IgD-negative memory B cell (primary cell): ENCODE data around the gene GLIS1. TPM values are rescaled to one million over a fixed set of nuclear protein-coding genes. Genes with fewer than 3 reads are reported as not detected.

Experiments
- H3K27ac Mint-ChIP-seq, 3 donors: one replicate each; pipeline ENCODE4 v1.8.0; 2020 to 2022; ENCODE audit warnings: mild to moderate bottlenecking in 3 of 3, mixed read lengths in 3 of 3, moderate library complexity in 1 of 3
- H3K27me3 Mint-ChIP-seq: one replicate; pipeline ENCODE4 v1.8.0; 2021; ENCODE audit warnings: mixed read lengths
- H3K36me3 Mint-ChIP-seq: one replicate; pipeline ENCODE4 v1.8.0; 2020; ENCODE audit warnings: mild to moderate bottlenecking, mixed read lengths
- H3K4me1 Mint-ChIP-seq, 3 donors: one replicate each; pipeline ENCODE4 v1.8.0; 2020 to 2022; ENCODE audit warnings: mixed read lengths in 3 of 3, mild to moderate bottlenecking in 1 of 3
- H3K4me3 Mint-ChIP-seq, 4 donors: one replicate each; pipeline ENCODE4 v1.8.0; 2020 to 2022; ENCODE audit warnings: mild to moderate bottlenecking in 4 of 4, mixed read lengths in 4 of 4, moderate library complexity in 3 of 4
- H3K9me3 Mint-ChIP-seq, 3 donors: one replicate each; pipeline ENCODE4 v1.8.0; 2020 to 2021; ENCODE audit warnings: mixed read lengths in 3 of 3, mild to moderate bottlenecking in 1 of 3
- polyA plus RNA-seq: library from polyadenylated mRNA; unstranded; fragments of 300-500 nt; fragmentation: Illumina TruSeq; gene quantifications from one replicate; pipeline ENCODE4 v1.2.3, GENCODE V29; 2021

GLIS1 gene
- polyA plus RNA-seq, 1 donor from 2014 or later = not detected

GRCh38 chr1:53544728-53545515 is 194.0 kb downstream of the GLIS1 start:
- H3K4me1 Mint-ChIP-seq = no peaks in the 10 kb centered on the region
- peaks cover 0 to 2% (median 0%) of the 10 kb centered on the region in 3 donors for H3K9me3 Mint-ChIP-seq
- peak overlapping the region in 1 of 3 donors; percentile 32 for H3K27ac Mint-ChIP-seq
- H3K27me3 Mint-ChIP-seq = peaks cover 3% of the 10 kb centered on the region
- H3K4me3 Mint-ChIP-seq = no peak overlapping the region
- H3K36me3 Mint-ChIP-seq = no peaks in the 10 kb centered on the region

GRCh38 chr1:53543778-53544695 is 194.9 kb downstream of the GLIS1 start:
- Mint-ChIP-seq H3K4me1 (no peaks in the 10 kb centered on the region), H3K27ac (no peak overlapping the region), H3K36me3 (no peaks in the 10 kb centered on the region), H3K9me3 (peaks cover 0 to 1% (median 0%) of the 10 kb centered on the region in 3 donors), H3K27me3 (peaks cover 3% of the 10 kb centered on the region), H3K4me3 (no peak overlapping the region)

- H3K4me3 Mint-ChIP-seq = no peak overlapping the region
- no peaks in the 10 kb centered on the region for H3K4me1 Mint-ChIP-seq
- H3K27me3 Mint-ChIP-seq = peaks cover 3% of the 10 kb centered on the region
- no peaks in the 10 kb centered on the region for H3K9me3 Mint-ChIP-seq
- H3K27ac Mint-ChIP-seq = no peak overlapping the region
- no peaks in the 10 kb centered on the region for H3K36me3 Mint-ChIP-seq
Observed at GRCh38 chr1:53543130-53543777, 195.7 kb downstream of the GLIS1 start.

- no peak overlapping the region for H3K4me3 Mint-ChIP-seq
- peaks cover 3% of the 10 kb centered on the region for H3K27me3 Mint-ChIP-seq
- no peaks in the 10 kb centered on the region for H3K4me1 Mint-ChIP-seq
- H3K36me3 Mint-ChIP-seq = no peaks in the 10 kb centered on the region
- H3K27ac Mint-ChIP-seq = no peak overlapping the region
- H3K9me3 Mint-ChIP-seq = no peaks in the 10 kb centered on the region
Observed at GRCh38 chr1:53542551-53542950, 196.4 kb downstream of the GLIS1 start.

GRCh38 chr1:53541761-53542550 is 197.0 kb downstream of the GLIS1 start:
- no peak overlapping the region for H3K4me3 Mint-ChIP-seq
- no peak overlapping the region for H3K27ac Mint-ChIP-seq
- no peaks in the 10 kb centered on the region for H3K36me3 Mint-ChIP-seq
- H3K9me3 Mint-ChIP-seq = no peaks in the 10 kb centered on the region
- H3K4me1 Mint-ChIP-seq = no peaks in the 10 kb centered on the region
- peaks cover 3% of the 10 kb centered on the region for H3K27me3 Mint-ChIP-seq

- Mint-ChIP-seq H3K36me3 (no peaks in the 10 kb centered on the region), H3K9me3 (no peaks in the 10 kb centered on the region), H3K27me3 (peaks cover 3% of the 10 kb centered on the region)
Observed at GRCh38 chr1:53541263-53541625, 197.7 kb downstream of the GLIS1 start.

GRCh38 chr1:53540604-53541262 is 198.2 kb downstream of the GLIS1 start:
- H3K27ac Mint-ChIP-seq = no peak overlapping the region
- H3K9me3 Mint-ChIP-seq = no peaks in the 10 kb centered on the region
- peaks cover 3% of the 10 kb centered on the region for H3K27me3 Mint-ChIP-seq
- H3K4me3 Mint-ChIP-seq = no peak overlapping the region
- peaks cover 0 to 2% (median 0%) of the 10 kb centered on the region in 3 donors for H3K4me1 Mint-ChIP-seq
- no peaks in the 10 kb centered on the region for H3K36me3 Mint-ChIP-seq

More at GRCh38 chr1:53541263-53541625, 197.7 kb downstream of the GLIS1 start:
- H3K4me1 Mint-ChIP-seq = no peaks in the 10 kb centered on the region
- no peak overlapping the region for H3K4me3 Mint-ChIP-seq
- H3K27ac Mint-ChIP-seq = no peak overlapping the region

GRCh38 chr1:53539711-53540603 is 199.0 kb downstream of the GLIS1 start:
- peaks cover under 1% of the 10 kb centered on the region for H3K27me3 Mint-ChIP-seq
- no peaks in the 10 kb centered on the region for H3K36me3 Mint-ChIP-seq
- no peaks in the 10 kb centered on the region for H3K9me3 Mint-ChIP-seq
- H3K4me1 Mint-ChIP-seq = peaks cover 0 to 4% (median 0%) of the 10 kb centered on the region in 3 donors
- H3K4me3 Mint-ChIP-seq = no peak overlapping the region
- H3K27ac Mint-ChIP-seq = no peak overlapping the region

GRCh38 chr1:53539226-53539625 is 199.7 kb downstream of the GLIS1 start:
- Mint-ChIP-seq H3K27ac (no peak overlapping the region), H3K4me3 (no peak overlapping the region), H3K4me1 (peaks cover 0 to 4% (median 0%) of the 10 kb centered on the region in 3 donors), H3K36me3 (no peaks in the 10 kb centered on the region), H3K27me3 (no peaks in the 10 kb centered on the region), H3K9me3 (no peaks in the 10 kb centered on the region)

- no peaks in the 10 kb centered on the region for H3K36me3 Mint-ChIP-seq
- no peak overlapping the region for H3K27ac Mint-ChIP-seq
- H3K27me3 Mint-ChIP-seq = peaks cover 3% of the 10 kb centered on the region
- peaks cover 0 to 4% (median 0%) of the 10 kb centered on the region in 3 donors for H3K4me1 Mint-ChIP-seq
- H3K9me3 Mint-ChIP-seq = no peaks in the 10 kb centered on the region
- H3K4me3 Mint-ChIP-seq = no peak overlapping the region
Observed at GRCh38 chr1:53536606-53537005, 202.4 kb downstream of the GLIS1 start.

- H3K9me3 Mint-ChIP-seq = no peaks in the 10 kb centered on the region
- H3K27ac Mint-ChIP-seq = no peak overlapping the region
- H3K4me3 Mint-ChIP-seq = no peak overlapping the region
- peaks cover 0 to 4% (median 0%) of the 10 kb centered on the region in 3 donors for H3K4me1 Mint-ChIP-seq
- peaks cover 3% of the 10 kb centered on the region for H3K27me3 Mint-ChIP-seq
- H3K36me3 Mint-ChIP-seq = no peaks in the 10 kb centered on the region
Observed at GRCh38 chr1:53535846-53536245, 203.1 kb downstream of the GLIS1 start.

GRCh38 chr1:53535226-53535625 is 203.7 kb downstream of the GLIS1 start:
- no peak overlapping the region for H3K27ac Mint-ChIP-seq
- no peak overlapping the region for H3K4me3 Mint-ChIP-seq
- no peaks in the 10 kb centered on the region for H3K9me3 Mint-ChIP-seq
- H3K36me3 Mint-ChIP-seq = no peaks in the 10 kb centered on the region
- peaks cover 6% of the 10 kb centered on the region for H3K27me3 Mint-ChIP-seq
- H3K4me1 Mint-ChIP-seq = peaks cover 0 to 4% (median 0%) of the 10 kb centered on the region in 3 donors

- Mint-ChIP-seq H3K9me3 (no peaks in the 10 kb centered on the region), H3K27me3 (peaks cover 6% of the 10 kb centered on the region), H3K4me3 (no peak overlapping the region), H3K4me1 (peaks cover 0 to 4% (median 0%) of the 10 kb centered on the region in 3 donors), H3K36me3 (no peaks in the 10 kb centered on the region), H3K27ac (no peak overlapping the region)
Observed at GRCh38 chr1:53532912-53533311, 206.1 kb downstream of the GLIS1 start.
